ENCODE results near the gene RABAC1. TPM values are rescaled to one million over a fixed set of nuclear protein-coding genes. Genes with fewer than 3 reads are reported as not detected.

Gene RABAC1
- total and polyA plus RNA-seq, 2 donors (not counting 3 experiments of a cell fraction or from before 2014, with no cell fraction given), result 178 to 591 TPM

- FAIRE-seq (no peak), DNase-seq (ENCODE audit: low read depth, low spot score) (no peak)
- Histone ChIP-seq H3K27me3 (ENCODE audit: control insufficient read depth in 2 of 2, insufficient read depth in 2 of 2, low read length in 2 of 2) (peaks cover 19 to 32% of the 10 kb centered on the region in 2 experiments), H3K9ac (replicated peaks; ENCODE audit: extremely low read depth, insufficient read depth, low read length) (no peak overlapping the region), H3K4me3 (replicated peaks in 1 of 3; ENCODE audit: insufficient read depth in 1 of 3, low read depth in 1 of 3, low read length in 3 of 3) (no peak overlapping the region), H3K27ac (ENCODE audit: insufficient read depth, low read depth, low read length) (no peak overlapping the region), H3K9me3 (replicated peaks; ENCODE audit: control insufficient read depth, insufficient read depth, low read length) (no peaks in the 10 kb centered on the region), H3K36me3 (ENCODE audit: control insufficient read depth in 2 of 2, extremely low read depth in 1 of 2, insufficient read depth in 2 of 2, low read length in 2 of 2) (no peaks in the 10 kb centered on the region), H3K79me2 (ENCODE audit: control insufficient read depth, insufficient read depth, low read length) (no peaks in the 10 kb centered on the region), H3K4me2 (ENCODE audit: insufficient read depth, low read length) (no peak overlapping the region), H2AFZ (ENCODE audit: low read depth, low read length) (no peak overlapping the region), H3K4me1 (ENCODE audit: control insufficient read depth, extremely low read depth, insufficient read depth, low read length) (no peaks in the 10 kb centered on the region), H4K20me1 (replicated peaks; ENCODE audit: control insufficient read depth, extremely low read depth, insufficient read depth, low read length) (no peaks in the 10 kb centered on the region), H3K9me1 (replicated peaks; ENCODE audit: control insufficient read depth, extremely low read depth, insufficient read depth, low read length) (no peaks in the 10 kb centered on the region)
- TF ChIP-seq MYC (IDR thresholded peaks at IDR 0.05; ENCODE audit: low read depth, low read length) (no peak), MAX (IDR thresholded peaks at IDR 0.05; ENCODE audit: insufficient read depth, insufficient read length) (no peak), JUN (IDR thresholded peaks at IDR 0.05; ENCODE audit: borderline replicate concordance, insufficient read depth, insufficient read length, low read depth) (no peak), POLR2AphosphoS5 (IDR thresholded peaks at IDR 0.05; ENCODE audit: insufficient read depth, low read depth, low read length) (no peak), GATA2 (IDR thresholded peaks at IDR 0.05; ENCODE audit: insufficient read depth, insufficient read length, low read depth, low read length) (no peak), FOS (IDR thresholded peaks at IDR 0.05; ENCODE audit: borderline replicate concordance, insufficient read depth, low read length) (no peak), POLR2A (IDR thresholded peaks at IDR 0.05; ENCODE audit: low read depth, low read length) (no peak), EZH2 (IDR thresholded peaks at IDR 0.05; ENCODE audit: borderline replicate concordance, low read depth, low read length, severe bottlenecking) (no peak)
- TF ChIP-seq, protein P1, sequence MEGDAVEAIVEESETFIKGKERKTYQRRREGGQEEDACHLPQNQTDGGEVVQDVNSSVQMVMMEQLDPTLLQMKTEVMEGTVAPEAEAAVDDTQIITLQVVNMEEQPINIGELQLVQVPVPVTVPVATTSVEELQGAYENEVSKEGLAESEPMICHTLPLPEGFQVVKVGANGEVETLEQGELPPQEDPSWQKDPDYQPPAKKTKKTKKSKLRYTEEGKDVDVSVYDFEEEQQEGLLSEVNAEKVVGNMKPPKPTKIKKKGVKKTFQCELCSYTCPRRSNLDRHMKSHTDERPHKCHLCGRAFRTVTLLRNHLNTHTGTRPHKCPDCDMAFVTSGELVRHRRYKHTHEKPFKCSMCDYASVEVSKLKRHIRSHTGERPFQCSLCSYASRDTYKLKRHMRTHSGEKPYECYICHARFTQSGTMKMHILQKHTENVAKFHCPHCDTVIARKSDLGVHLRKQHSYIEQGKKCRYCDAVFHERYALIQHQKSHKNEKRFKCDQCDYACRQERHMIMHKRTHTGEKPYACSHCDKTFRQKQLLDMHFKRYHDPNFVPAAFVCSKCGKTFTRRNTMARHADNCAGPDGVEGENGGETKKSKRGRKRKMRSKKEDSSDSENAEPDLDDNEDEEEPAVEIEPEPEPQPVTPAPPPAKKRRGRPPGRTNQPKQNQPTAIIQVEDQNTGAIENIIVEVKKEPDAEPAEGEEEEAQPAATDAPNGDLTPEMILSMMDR (IDR thresholded peaks at IDR 0.05; ENCODE audit: extremely low read depth in 1 of 2, insufficient read depth in 1 of 2, low read depth in 1 of 2, low read length in 2 of 2), result no peak
- POLR2A ChIA-PET, result no interaction called here
- intact Hi-C loops (cut with micrococcal nuclease) (loop anchor here (1.0 kb wide), 1 partner anchor 94 kb away; no protein-coding TSS in a partner anchor), dilution Hi-C loops (cut with MboI; ENCODE audit: extremely low pct_ligation_motif_present, low sequenced_read_pairs) (no loop called here)
- BruUV-seq (replicated peaks), result no TSS peak
- CTCF ChIA-PET, result interaction anchor here (1.3 to 2.0 kb wide), 2 partner anchors 11 to 37 kb away, joined by 5 to 9 read pairs; no protein-coding TSS in a partner anchor
Observed at GRCh38 chr19:41997851-41998229, 38.7 kb upstream of the RABAC1 start.

Measured in endothelial cell of umbilical vein (primary cell).